GM18517 (cell line): ENCODE results near the gene SRCIN1.

ENCODE experiments used
- ATAC-seq: cut with Tn5 transposase; IDR thresholded peaks from one replicate; pipeline ENCODE4 v1.9.1; 2021; ENCODE audit warnings: mild to moderate bottlenecking, moderate library complexity; ENCODE audit not compliant: unreplicated experiment

Gene SRCIN1

DNA sequence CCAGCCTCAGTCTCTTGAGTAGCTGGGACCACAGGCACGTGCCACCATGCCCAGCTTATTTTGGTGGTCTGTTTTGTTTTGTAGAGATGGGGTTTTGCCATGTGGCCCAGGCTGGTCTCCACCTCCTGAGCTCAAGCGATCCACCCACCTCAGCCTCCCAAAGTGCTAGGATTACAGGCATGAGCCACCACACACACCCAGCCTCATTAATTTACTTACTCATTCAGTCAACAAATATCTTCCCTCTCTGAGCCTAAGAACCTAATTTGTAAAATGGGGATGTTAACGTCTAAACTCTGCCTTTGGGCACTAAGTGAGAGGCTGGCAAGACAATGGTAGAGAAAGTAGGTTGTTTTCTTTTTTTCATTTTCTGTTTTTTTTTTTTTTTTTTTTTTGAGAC is 22.6 kb downstream of the SRCIN1 start:
- no peak for ATAC-seq

DNA sequence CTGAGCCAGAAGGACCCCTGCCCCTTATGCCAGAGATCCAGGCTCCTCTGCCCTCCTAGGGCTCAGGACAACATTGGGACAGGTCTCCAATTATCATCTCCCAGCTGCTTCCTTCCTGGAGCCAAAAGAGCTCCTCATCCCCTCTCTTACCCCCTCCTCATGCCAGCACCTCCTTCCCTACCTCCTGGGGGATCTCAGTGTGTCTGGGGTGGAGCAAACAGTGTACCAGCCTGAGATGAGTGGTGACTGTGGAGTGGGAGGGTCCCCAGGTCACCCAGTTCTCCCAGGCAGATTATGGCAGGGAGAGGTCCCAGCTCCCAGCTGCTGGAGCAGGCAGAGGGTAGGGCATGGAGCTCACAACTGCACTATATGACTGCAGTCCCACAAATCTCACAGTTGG is 23.7 kb downstream of the SRCIN1 start:
- ATAC-seq, result no peak

DNA sequence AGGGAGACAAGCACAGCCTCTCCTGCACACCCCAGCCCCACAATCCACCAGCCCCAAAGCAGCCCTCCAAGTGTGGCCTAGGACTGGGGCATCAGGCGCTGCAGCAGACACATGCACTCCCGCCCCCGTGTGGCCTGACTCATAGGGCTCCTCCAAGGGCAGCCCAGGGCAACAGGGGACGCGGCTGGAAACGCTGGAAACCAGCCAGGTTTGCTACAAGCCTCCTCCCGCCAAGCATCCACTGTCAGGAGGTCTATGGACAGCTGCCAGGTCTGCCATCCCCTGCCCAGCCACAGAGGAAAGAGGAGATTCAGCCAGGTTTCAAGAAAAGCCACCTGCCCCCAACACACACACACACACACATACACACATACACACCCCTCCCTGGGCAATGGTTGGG is 25.8 kb downstream of the SRCIN1 start:
- ATAC-seq, result no peak

DNA sequence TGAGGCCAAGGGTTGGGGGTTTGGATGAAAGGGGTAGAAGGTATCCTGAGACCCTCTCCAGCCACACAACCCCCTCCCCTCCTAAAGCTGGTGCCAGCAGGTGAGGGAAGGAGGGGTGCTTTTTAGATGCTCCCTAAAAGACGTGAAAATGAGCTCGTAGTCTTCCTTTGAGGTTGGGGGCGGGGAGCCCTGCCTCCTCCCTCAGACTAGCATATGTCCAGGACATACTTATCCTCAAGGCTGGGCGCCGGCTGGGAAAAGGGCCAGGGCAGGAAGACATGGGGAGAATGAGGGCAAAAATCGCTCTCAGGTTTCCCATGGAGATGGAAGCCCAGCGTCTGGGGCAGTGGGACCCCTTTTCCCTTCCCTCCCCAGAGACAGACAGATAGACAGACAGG is 26.7 kb downstream of the SRCIN1 start:
- ATAC-seq, result no peak

DNA sequence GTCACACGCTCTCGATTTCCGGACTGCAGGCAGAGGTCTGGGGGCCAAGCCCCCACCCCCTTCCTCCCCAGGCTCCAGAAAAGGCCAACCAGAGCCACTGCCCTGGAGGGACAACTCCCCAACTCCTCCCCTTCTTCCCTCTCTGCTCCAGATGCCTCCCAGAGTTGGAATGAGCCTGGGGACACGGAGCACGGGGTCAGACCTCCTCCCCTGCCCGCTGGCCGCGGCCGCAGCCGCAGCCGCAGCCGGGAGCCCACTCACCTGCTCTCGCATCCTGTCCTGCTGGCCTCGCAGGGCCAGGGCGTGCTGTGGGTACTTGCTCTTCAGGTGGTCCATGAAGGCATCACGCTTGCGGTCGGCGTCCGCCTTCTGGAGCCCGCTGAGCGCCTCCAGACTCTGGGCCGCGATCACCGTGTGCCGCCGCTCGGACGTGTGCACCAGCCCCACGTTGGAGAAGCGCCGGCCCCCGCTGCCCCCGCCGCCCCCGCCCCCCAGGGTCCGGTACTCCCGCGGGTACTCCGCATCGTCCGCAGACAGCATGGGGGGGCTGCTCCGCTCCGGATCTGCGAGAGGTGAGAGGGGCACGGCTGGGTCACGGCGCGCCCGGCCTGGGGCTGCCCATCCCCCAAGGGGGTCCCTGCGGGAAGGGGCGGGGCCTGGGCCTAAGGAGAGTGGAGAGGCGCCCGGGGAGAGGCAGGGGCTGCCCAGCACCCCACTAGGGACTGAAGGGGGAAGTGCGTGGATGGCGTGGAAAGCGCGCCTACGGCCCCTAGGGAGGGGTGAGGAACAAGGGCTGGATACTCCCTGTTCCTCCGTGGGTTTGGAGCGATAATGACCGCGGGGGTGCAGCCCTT is 27.3 kb downstream of the SRCIN1 start:
- ATAC-seq, result no peak

DNA sequence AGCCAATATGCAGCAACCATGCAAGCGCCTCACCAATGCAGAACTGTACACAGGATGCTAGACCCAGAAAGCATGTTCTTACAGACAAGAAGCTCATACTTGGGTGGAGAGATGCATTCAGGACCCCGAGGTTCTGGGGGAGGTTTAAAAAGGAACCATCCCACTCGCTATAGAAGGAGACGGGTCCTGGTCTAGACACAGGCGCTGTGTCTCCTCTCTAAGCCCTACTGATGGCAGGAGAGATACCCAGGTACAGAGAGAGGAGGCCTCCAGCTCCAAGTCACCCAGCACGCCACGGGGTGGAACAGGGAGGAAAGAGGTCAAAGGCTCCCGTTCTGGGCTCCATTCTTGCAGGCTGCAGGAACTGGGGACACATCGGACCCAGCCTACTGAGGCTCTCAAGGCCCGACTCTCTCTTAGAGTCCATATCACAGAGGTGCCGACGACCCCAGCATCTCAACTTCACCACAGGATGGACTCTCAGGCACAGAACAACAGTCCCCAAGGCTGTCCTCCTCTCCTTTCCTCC is 28.0 kb downstream of the SRCIN1 start:
- no peak for ATAC-seq

DNA sequence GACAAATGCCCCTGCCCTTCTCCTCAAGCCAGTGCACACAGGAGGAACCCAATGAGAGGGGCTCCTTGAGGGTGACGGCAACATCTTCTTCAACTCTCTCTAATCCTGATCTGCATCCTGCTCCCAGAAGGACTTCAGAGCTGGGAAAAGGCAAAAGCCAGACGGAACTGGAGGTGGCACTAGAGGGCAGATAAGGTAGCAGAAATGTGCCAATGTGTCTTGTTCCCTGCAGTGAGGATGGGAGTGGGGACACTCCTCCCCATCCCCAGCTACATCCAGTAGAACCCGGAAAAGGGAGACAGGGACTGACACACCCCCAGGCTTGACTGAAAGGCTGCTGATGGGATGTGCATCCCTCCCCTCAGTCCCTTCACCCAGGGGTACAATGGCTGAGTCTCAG is 28.5 kb downstream of the SRCIN1 start:
- no peak for ATAC-seq

DNA sequence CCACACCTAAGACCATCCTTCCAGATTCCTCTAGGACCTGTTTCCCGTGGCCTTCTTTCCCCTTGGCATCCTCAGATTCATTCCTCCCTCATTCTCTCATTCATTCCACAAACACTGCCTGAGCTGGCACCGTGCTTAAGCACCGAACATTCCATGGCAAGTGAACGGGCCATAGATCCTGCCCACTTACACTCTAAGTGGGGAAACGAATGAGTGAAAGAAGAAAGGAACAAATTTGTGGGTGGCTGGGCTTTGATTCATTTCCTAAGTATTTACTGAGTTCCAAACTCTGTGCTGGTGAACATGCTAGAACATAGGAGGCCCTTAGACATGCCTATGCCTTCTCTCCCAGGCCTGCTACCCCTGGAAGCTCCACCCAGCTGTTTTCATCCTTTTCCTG is 30.0 kb downstream of the SRCIN1 start:
- ATAC-seq, result no peak

DNA sequence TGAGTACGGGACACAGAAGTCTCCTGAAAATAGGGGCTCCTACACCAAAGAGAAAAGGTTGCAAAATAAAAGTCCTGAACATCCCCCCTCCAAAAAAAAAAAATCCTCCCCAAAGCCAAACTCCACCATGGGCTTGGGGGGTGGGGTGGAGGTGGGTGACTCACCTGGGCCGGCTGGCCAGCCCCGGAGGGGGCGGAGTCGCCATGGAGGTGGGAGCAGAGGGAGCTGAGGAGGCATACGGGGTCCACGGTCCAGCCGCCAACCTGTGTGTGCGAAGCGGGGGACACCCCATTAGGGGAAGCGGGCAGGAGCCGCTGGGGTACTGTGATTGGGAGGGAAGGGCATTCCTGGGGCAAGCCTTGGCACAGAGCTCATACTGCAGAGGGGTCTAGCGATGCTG is 31.0 kb downstream of the SRCIN1 start:
- ATAC-seq, result no peak

DNA sequence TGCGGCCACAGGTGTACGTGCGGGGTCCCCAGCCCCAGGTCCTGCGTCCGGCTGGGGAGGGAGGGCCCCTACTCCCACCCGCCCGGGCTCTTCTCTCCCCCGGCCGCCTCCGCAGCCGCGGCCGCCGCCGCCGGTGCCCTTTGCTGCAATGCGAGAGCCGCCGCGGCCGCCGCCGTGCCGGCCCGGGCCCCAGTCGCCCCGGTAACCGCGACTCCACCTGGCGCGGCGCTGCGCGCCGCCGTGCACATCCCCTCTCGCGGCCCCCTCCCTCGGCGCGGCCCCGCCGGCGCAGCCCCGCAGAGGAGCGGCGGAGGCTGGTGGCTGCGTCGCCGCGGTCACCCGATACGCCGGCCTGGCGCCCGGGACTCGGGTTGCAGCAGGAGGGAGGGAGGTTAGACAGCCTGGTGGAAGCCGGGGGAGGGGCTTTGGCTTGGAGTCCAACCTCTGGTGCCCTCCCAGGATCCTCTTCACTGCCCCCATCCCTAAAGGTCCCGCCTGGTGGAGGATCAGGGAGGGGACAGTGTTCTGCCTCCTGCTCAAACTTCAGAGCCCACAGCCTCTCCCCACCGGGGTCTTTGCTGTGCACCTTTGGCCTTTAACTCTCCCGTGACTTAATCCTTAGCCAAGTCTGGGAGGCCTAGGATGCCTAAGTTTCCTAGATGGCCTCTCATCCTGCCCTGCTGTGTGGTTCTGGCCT is 32.9 kb downstream of the SRCIN1 start:
- ATAC-seq, result no peak

DNA sequence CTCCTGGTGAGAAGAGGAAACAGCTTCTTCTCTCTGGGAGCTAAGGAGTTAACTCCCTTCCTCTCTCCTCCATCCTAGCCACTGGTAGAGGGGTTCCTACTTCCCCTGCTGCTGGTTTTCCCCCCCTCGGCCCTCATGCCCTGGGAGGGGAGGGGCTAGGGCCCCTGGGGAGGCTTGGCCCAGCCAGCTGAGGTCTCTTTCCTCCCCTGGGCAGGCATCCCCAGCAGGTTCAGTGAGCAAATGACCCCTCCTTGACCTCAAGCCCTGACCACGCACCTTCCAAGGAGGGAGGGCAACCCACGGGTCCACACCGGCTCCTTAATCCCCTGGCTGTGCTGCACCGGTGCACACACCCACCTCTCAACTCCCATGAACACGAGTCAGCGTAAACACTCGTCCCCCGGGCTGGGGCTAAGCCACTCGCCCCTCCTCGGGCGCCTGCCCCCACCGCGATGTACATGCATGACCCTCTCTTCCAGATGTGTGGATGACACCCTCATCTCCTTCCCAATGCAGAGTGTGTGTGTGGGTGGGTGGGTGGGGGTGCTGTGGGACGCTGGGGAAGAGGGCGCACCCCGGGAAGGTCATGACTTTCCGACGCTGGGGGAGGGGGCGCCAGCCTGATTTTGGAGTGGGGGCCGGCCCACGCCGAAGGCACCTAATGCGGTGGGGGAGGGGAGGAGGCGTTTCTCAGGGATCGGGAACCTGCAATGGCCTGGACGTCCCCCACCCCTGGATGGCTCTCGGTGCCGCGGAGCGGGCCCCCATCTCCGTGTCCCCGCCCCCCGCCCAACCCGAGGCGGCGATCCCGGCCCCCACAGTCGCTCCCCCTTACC is 33.7 kb downstream of the SRCIN1 start:
- no peak for ATAC-seq

DNA sequence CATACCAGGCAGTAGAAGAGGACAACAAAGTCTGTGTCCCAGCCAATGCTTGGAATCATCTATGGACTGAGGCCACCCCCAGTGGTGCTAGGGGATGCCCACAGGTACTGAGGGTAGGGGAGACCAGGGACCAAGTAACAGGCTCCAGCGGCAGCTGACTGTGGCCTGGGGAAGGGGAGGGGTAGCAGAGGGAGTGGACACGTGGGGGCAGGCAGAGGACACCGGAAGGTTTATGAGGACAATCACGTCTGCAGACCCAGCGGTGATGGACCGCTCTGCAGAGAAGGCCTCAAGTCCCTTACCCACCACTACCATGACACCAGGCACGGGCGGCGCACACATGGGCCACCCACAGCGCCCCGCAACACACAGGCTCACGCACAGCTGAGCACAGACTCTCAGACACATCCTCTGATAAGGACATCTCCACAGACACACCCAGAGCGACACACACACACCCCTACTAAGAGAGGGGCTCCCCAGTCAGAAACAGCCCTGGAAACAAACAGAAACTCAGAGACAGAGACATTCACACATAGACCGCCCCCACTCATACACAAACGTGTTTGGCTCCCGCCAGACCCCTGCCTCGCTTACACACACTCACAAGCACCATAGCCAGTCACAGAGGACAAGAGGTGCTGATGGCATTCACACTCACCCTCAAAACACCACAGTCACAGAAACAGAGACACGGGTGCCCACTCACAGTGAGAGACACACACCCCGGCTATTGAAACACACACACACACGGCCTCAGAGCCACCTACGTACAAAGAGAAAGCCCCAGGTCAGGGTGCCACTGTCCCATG is 35.8 kb downstream of the SRCIN1 start:
- no peak for ATAC-seq

DNA sequence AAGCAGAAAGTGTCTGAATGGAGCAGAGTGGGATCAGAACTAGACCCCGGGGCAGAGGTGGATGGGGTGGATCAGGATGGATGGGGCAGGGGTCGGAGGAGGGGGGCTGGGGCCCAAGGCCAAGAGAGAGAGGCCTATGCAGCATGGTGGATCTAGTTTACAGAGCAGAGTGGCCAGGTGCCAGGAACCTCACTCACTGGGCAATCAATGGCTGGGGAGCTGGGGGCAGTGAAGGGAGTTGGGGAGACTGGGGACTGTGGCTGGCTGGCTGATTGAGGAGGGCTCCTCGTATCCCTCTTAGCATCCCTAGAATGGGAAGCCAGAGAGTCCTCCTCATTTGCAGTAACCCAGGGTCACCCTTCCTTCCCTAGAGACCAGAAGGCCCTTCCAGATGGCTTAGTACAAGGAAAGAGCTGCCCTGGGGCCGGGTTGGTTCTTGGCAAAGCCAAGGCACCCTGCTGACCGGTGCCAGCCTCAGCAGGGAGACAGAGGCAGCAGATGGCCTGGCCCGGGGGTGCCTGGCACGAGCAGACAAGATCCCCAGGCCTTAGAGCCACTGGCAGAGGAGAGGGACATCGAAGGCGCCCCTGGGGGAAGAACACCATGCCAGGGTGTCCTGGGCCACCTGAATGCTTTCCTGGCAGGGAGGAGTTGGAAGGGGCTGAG is 36.8 kb downstream of the SRCIN1 start:
- no peak for ATAC-seq

DNA sequence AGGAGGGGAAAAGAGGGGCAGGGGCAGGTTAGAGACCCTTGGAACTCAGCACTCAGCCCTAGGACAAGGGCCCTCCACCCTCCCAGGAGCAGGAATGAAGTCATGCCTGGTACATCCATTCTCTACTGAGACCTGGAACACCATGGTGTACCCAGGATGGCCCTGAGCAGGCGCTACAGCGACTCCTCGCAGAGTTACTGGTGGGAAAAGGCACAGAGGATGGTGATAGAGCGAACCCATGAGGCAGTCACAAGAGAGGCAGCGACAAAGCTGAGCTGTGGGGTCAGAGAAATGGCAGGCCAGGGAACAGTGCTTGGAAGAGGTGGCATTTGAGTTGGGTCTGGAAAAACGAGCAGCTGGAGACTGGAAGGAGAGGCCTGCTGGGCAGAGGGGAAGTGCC is 37.5 kb downstream of the SRCIN1 start:
- no peak for ATAC-seq

DNA sequence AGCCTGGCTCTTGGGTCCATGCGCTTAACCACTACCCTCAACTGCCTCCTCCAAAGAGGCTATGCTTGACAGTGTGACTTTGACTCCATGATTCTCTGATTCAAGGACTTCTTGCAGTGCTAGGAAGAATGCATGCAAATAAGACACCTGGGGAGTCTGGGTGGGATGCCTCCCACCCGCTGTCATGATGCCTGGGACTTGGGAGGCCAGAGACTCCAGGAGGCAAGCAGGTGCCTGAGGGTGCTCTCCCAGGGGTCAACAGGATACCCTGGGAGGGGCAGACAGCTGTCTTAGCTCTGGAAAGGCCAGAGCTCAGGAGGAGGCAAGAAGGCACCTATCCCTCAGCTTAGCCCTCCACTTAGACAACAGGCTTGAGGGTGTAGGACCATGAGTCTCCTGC is 38.4 kb downstream of the SRCIN1 start:
- ATAC-seq, result no peak

DNA sequence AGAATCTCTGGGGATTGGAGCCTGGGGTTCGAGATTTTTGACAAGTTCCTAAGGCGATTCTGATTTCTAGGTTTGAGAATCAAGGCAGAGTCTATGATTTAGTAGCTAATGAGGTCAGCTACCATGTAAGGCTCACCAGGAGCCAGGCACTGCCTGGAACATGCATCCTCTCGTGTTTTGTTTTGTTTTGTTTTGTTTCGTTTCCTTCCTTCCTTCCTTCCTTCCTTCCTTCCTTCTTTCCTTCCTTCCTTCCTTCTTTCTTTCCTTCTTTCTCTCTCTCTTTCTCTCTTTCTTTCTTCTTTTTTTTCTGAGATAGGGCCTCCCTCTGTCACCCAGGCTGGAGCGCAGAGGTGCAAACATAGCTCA is 39.1 kb downstream of the SRCIN1 start:
- ATAC-seq, result no peak

DNA sequence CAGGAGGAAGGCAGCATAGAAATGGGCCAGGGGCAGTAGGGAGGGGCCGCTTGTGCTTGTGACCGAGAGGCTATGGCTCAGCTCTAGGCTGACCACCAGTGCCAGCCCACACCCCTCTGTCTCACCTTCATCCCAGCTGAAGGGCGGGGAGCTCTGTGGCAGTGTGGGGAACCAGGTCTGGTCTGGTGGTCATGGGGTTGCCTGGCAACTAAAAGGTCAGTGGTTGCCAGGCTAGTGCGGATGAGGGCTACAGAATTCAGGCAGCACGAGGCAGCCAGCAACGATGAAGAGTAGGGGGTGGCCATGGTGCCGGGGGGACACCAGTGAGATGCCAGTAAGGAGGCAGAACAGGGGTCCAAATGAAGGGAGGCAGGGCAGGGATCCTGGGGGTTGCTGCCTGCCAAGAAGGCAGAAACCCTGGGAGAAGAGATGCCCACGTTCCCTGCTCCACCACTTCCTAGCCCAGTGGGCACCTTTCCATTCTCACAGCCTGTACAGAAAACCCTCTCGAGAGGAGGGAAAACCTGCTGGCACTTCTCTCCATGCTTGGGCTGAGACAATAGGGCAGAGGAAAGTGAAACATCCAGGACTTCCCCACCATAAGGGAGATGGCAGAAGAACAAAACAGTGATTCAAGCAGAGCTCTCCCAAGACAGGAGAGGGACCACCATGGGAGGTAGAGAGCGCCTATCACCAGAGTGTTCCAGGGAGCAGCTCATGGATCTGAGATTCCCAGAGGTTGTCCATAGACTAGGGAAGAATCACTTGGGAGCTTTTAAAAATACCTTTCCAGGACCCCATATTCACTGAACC is 39.7 kb downstream of the SRCIN1 start:
- ATAC-seq, result no peak

DNA sequence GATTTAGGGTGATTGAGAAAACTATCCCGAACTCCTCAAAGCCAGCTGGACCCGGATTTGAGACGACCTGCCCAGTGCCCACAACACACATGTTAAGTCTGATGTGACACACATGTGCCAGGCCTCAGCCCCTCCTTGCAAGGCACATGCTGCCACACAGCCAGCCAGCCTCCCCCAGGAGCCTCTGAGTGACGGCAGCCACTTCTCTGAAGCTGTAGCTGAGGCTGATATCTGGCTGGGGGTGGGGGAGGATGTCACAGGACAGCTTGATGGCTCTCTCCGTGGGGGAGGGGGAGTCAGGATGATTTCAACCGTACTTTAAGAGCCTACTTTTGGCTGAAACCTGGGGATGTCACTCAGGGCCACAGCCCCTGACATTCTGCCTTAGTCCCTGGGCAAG is 40.9 kb downstream of the SRCIN1 start:
- ATAC-seq, result no peak

DNA sequence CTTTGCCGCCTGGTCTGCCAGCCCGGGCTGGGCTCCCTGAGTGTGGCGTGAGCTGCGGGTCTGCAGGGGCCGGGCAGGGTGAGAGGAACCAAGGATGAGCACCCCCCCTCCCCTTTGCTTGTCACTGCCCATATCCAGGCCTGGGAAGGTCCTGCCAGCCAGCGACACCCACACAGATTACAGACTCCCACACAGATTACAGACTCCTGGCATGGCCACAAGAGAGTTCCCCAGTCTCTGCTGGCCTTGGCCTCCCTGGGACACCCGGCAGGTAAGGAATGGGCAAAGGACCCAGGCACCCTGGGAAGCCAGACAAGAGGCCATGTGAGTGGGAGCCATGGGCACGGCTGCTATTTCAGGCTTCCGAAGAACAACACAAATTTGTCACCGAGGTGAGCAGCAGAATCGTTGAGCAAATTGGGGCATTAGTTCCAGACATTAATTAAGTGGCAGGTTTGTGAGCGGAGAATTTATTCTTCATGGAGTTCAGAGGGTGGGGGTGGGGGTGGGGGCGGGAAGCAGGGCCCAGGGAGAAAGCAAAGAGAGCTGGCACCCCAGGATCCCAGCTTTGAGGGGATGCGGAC is 41.4 kb downstream of the SRCIN1 start:
- ATAC-seq, result no peak
